Endothelial cell of umbilical vein (primary cell): Measurements from ENCODE around the gene BMP8B. TPM values are rescaled to one million over a fixed set of nuclear protein-coding genes. Genes with fewer than 3 reads are reported as not detected.

ENCODE experiments used
- BruUV-seq: library from RNA; stranded (reverse); fragments of 400-500 nt; replicated peaks from 2 replicates; lab custom pipeline; 2021; lab: Mats Ljungman, UMichigan
- CTCF ChIA-PET: fragments of 300-600, 350-600 bp; sonication (Branson Sonifier 250); formaldehyde crosslinking; loops from one replicate; lab custom pipeline; 2021; ENCODE audit warnings: antibody characterized with exemption, inconsistent platforms; lab: Charles Lee
- POLR2A ChIA-PET: fragments of 300-600, 350-600 bp; sonication (Branson Sonifier 250); formaldehyde crosslinking; loops from one replicate; lab custom pipeline; 2021; ENCODE audit warnings: antibody characterized with exemption, inconsistent platforms; lab: Charles Lee
- DNase-seq: peaks from one replicate; pipeline ENCODE4 v3.0.0-alpha.2; 2011; ENCODE audit warnings: low read depth, low spot score
- FAIRE-seq: peaks from 2 replicates; lab custom pipeline; 2011; peaks lifted over from hg19 to GRCh38; lab: Jason Lieb, UNC
- H2AFZ ChIP-seq: 2 replicates; pipeline ENCODE4 v1.6.0; 2012; ENCODE audit warnings: low read depth, low read length, control low read depth, inconsistent platforms
- H3K27ac ChIP-seq: 2 replicates; pipeline ENCODE4 v1.5.1; 2011; ENCODE audit warnings: low read depth, mild to moderate bottlenecking, control low read depth, low read length, moderate library complexity; ENCODE audit not compliant: insufficient read depth
- H3K27me3 ChIP-seq, 2 experiments: 2 replicates each; pipeline versions ENCODE4 v1.6.0 to v1.6.1; 2011; ENCODE audit warnings: low read length in 2 of 2, mixed read lengths in 1 of 2; ENCODE audit not compliant: control insufficient read depth in 2 of 2, insufficient read depth in 2 of 2
- H3K36me3 ChIP-seq, 2 experiments: 2 replicates in 1 of 2; 3 replicates in 1 of 2; pipeline ENCODE4 v1.5.1; 2011; ENCODE audit warnings: low read length in 2 of 2, mild to moderate bottlenecking in 1 of 2, moderate library complexity in 1 of 2; ENCODE audit not compliant: control insufficient read depth in 2 of 2, insufficient read depth in 2 of 2; ENCODE audit errors: extremely low read depth in 1 of 2
- H3K4me1 ChIP-seq: 3 replicates; pipeline ENCODE4 v1.5.1; 2011; ENCODE audit warnings: mild to moderate bottlenecking, low read length; ENCODE audit not compliant: control insufficient read depth, insufficient read depth; ENCODE audit errors: extremely low read depth
- H3K4me2 ChIP-seq: 2 replicates; pipeline ENCODE4 v1.6.1; 2011; ENCODE audit warnings: low read length, control low read depth, mixed read lengths; ENCODE audit not compliant: insufficient read depth
- H3K4me3 ChIP-seq, 3 experiments: fragments of 200-600 bp in 1 of 3; sonication (generic), shearing (Covaris generic) in 1 of 3; replicated peaks in 1 of 3; 2 replicates each; pipeline ENCODE4 v1.5.1; 2011 to 2016; ENCODE audit warnings: control low read depth in 3 of 3, low read length in 3 of 3, mild to moderate bottlenecking in 2 of 3, inconsistent platforms in 1 of 3, low read depth in 1 of 3, moderate library complexity in 1 of 3; ENCODE audit not compliant: insufficient read depth in 1 of 3
- H3K79me2 ChIP-seq: 2 replicates; pipeline ENCODE4 v1.6.0; 2012; ENCODE audit warnings: low read length, inconsistent platforms; ENCODE audit not compliant: control insufficient read depth, insufficient read depth
- H3K9ac ChIP-seq: replicated peaks from 2 replicates; pipeline ENCODE3; 2011; ENCODE audit warnings: low read length, control low read depth; ENCODE audit not compliant: insufficient read depth; ENCODE audit errors: extremely low read depth
- H3K9me1 ChIP-seq: replicated peaks from 3 replicates; pipeline ENCODE4 v1.6.0; 2011; ENCODE audit warnings: mild to moderate bottlenecking, low read length; ENCODE audit not compliant: control insufficient read depth, insufficient read depth; ENCODE audit errors: extremely low read depth
- H3K9me3 ChIP-seq: replicated peaks from 2 replicates; pipeline ENCODE4 v1.5.1; 2012; ENCODE audit warnings: low read length, inconsistent platforms; ENCODE audit not compliant: control insufficient read depth, insufficient read depth
- H4K20me1 ChIP-seq: replicated peaks from 2 replicates; pipeline ENCODE3; 2011; ENCODE audit warnings: mild to moderate bottlenecking, low read length; ENCODE audit not compliant: control insufficient read depth, insufficient read depth; ENCODE audit errors: extremely low read depth
- EZH2 ChIP-seq: IDR thresholded peaks from 2 replicates; pipeline ENCODE4 v1.6.1; 2012; ENCODE audit warnings: borderline replicate concordance, low read depth, mild to moderate bottlenecking, moderate library complexity, low read length, inconsistent platforms; ENCODE audit not compliant: severe bottlenecking
- FOS ChIP-seq: IDR thresholded peaks from 2 replicates; pipeline ENCODE4 v1.6.1; 2011; ENCODE audit warnings: mild to moderate bottlenecking, low read length, moderate library complexity, borderline replicate concordance; ENCODE audit not compliant: insufficient read depth
- GATA2 ChIP-seq: IDR thresholded peaks from 2 replicates; pipeline ENCODE4 v1.7.0; 2011; ENCODE audit warnings: low read depth, mild to moderate bottlenecking, moderate library complexity, mixed read lengths, low read length; ENCODE audit not compliant: insufficient read length, insufficient read depth
- JUN ChIP-seq: IDR thresholded peaks from 2 replicates; pipeline ENCODE4 v1.6.1; 2011; ENCODE audit warnings: borderline replicate concordance, low read depth; ENCODE audit not compliant: insufficient read length, insufficient read depth
- MYC ChIP-seq: IDR thresholded peaks from one replicate; pipeline ENCODE4 v1.6.1; 2011; ENCODE audit warnings: mild to moderate bottlenecking, low read depth, low read length
- POLR2A ChIP-seq: IDR thresholded peaks from 2 replicates; pipeline ENCODE4 v1.6.1; 2012; ENCODE audit warnings: low read depth, mild to moderate bottlenecking, control low read depth, low read length
- POLR2AphosphoS5 ChIP-seq: IDR thresholded peaks from 2 replicates; pipeline ENCODE4 v1.6.1; 2012; ENCODE audit warnings: low read depth, mild to moderate bottlenecking, control low read depth, low read length, moderate library complexity; ENCODE audit not compliant: insufficient read depth
- dilution Hi-C: fragments of 300-500 bp; cut with MboI; formaldehyde crosslinking; loops from one replicate; pipeline ENCODE4 v1.15.0; 2019; ENCODE audit warnings: low sequenced_read_pairs; ENCODE audit not compliant: extremely low pct_ligation_motif_present
- intact Hi-C: fragments of 100-400 bp; cut with micrococcal nuclease; formaldehyde crosslinking; loops from one replicate; pipeline ENCODE4 v1.10.0; 2022
- polyA plus RNA-seq, 4 experiments: library from polyadenylated mRNA; depleted of rRNA in 3 of 4; stranded (reverse) in 3 of 4; unstranded in 1 of 4; fragments of >200 nt; gene quantifications; 2 replicates each; pipeline versions ENCODE4 v1.2.1 to v1.2.3, GENCODE V29; 2011 to 2012; ENCODE audit warnings: missing spikeins in 1 of 4
- total RNA-seq: library from RNA; stranded (reverse); gene quantifications from 2 replicates; pipeline ENCODE4 v1.2.3, GENCODE V29; 2021
- TF ChIP-seq, protein P1 (sequence below), 2 donors: IDR thresholded peaks; 1 replicate in 1 of 2; 2 replicates in 1 of 2; pipeline ENCODE4 v1.5.1; 2011; ENCODE audit warnings: low read length in 2 of 2, mild to moderate bottlenecking in 2 of 2, moderate library complexity in 2 of 2, control low read depth in 1 of 2, inconsistent platforms in 1 of 2, low read depth in 1 of 2; ENCODE audit not compliant: insufficient read depth in 1 of 2; ENCODE audit errors: extremely low read depth in 1 of 2
- TF ChIP-seq, protein P2 (sequence below): IDR thresholded peaks from 2 replicates; pipeline ENCODE4 v1.6.1; 2011; ENCODE audit not compliant: insufficient read depth, insufficient read length

The BMP8B gene
- total and polyA plus RNA-seq, 2 donors (not counting 3 experiments of a cell fraction or from before 2014, with no cell fraction given) = 0.07 TPM; not detected in 1

DNA sequence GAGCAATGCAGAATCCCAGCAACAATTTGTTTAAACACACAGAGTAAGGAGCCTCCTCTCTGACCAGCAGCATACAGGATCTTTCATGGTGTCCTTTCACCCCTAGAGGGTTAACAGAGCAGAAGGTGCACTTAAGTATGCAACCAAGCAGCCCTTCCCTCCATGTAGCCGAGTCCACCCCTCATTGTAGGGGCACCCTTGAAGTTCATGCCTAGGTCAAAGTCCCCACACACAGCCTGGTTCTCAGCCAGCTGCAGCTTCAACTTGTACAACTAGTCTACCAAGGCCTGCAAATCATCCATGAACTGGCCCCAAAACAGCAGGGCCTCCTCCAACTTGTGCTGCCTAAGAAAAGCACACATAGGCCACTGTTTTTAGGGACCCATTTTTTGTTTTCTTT, 7.0 kb upstream of the BMP8B start:
- dilution Hi-C loops (no loop called here), intact Hi-C loops (no loop called here)
- Histone ChIP-seq H3K9me3 (no peaks in the 10 kb centered on the region), H4K20me1 (no peaks in the 10 kb centered on the region), H3K4me1 (no peaks in the 10 kb centered on the region), H2AFZ (no peak overlapping the region), H3K9ac (no peak overlapping the region), H3K9me1 (no peaks in the 10 kb centered on the region), H3K79me2 (no peaks in the 10 kb centered on the region), H3K27ac (no peak overlapping the region), H3K4me2 (no peak overlapping the region), H3K27me3 (peaks cover 5 to 7% of the 10 kb centered on the region in 2 experiments), H3K36me3 (no peaks in the 10 kb centered on the region), H3K4me3 (no peak overlapping the region)
- TF ChIP-seq JUN = no peak
- no peak for TF ChIP-seq POLR2A
- TF ChIP-seq, protein P1, sequence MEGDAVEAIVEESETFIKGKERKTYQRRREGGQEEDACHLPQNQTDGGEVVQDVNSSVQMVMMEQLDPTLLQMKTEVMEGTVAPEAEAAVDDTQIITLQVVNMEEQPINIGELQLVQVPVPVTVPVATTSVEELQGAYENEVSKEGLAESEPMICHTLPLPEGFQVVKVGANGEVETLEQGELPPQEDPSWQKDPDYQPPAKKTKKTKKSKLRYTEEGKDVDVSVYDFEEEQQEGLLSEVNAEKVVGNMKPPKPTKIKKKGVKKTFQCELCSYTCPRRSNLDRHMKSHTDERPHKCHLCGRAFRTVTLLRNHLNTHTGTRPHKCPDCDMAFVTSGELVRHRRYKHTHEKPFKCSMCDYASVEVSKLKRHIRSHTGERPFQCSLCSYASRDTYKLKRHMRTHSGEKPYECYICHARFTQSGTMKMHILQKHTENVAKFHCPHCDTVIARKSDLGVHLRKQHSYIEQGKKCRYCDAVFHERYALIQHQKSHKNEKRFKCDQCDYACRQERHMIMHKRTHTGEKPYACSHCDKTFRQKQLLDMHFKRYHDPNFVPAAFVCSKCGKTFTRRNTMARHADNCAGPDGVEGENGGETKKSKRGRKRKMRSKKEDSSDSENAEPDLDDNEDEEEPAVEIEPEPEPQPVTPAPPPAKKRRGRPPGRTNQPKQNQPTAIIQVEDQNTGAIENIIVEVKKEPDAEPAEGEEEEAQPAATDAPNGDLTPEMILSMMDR (IDR thresholded peaks at IDR 0.05; ENCODE audit: extremely low read depth in 1 of 2, insufficient read depth in 1 of 2, low read depth in 1 of 2, low read length in 2 of 2) = no peak
- TF ChIP-seq MYC = no peak
- no peak for DNase-seq
- POLR2A ChIA-PET = no interaction called here
- BruUV-seq = no TSS peak
- CTCF ChIA-PET = interaction anchor here (1.1 kb wide), 1 partner anchor 189 kb away, joined by 3 read pairs; no protein-coding TSS in a partner anchor
- FAIRE-seq = no peak

DNA sequence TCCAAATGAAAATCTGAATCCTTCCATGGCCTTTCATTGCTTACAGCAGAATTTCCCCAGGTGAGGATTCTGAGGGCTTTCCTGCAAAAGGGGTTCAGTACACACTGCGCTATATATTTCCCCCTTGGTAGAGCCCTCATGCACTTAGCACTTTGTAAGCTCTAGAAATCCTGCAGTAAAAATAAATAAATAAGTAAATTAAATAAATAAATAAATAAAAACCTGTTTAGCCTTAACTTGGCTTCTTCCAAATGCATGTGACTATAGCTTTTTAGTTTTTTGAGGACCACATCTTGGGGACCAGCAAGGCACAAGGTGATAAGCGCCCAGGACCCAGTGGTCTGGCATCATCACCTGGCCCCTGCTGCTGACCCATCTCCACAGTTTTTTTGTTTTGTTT, 3.2 kb upstream of the BMP8B start:
- Histone ChIP-seq H3K4me1 (peaks cover 3% of the 10 kb centered on the region), H3K9ac (no peak overlapping the region), H3K27ac (no peak overlapping the region), H4K20me1 (no peaks in the 10 kb centered on the region), H3K4me3 (no peak overlapping the region), H3K79me2 (no peaks in the 10 kb centered on the region), H3K4me2 (no peak overlapping the region), H3K9me3 (no peaks in the 10 kb centered on the region), H3K36me3 (no peaks in the 10 kb centered on the region), H2AFZ (no peak overlapping the region), H3K9me1 (no peaks in the 10 kb centered on the region), H3K27me3 (peaks cover 22 to 30% of the 10 kb centered on the region in 2 experiments)
- intact Hi-C loops (no loop called here), dilution Hi-C loops (no loop called here)
- TF ChIP-seq GATA2 = no peak
- no peak for TF ChIP-seq MYC
- no peak for TF ChIP-seq EZH2
- TF ChIP-seq, protein P1 (IDR thresholded peaks at IDR 0.05; ENCODE audit: extremely low read depth in 1 of 2, insufficient read depth in 1 of 2, low read depth in 1 of 2, low read length in 2 of 2) = no peak
- TF ChIP-seq FOS = no peak
- TF ChIP-seq, protein P2, sequence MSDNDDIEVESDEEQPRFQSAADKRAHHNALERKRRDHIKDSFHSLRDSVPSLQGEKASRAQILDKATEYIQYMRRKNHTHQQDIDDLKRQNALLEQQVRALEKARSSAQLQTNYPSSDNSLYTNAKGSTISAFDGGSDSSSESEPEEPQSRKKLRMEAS = no peak
- no peak for TF ChIP-seq POLR2AphosphoS5
- no peak for TF ChIP-seq POLR2A
- TF ChIP-seq JUN = no peak
- no TSS peak for BruUV-seq
- DNase-seq (no peak), FAIRE-seq (no peak)
- ChIA-PET POLR2A (no interaction called here), CTCF (no interaction called here)
